NK-92 (cell line): ENCODE results near the gene PPP1R37.

ENCODE experiments used
- DNase-seq: peaks from one replicate; lab custom pipeline; 2025; ENCODE audit not compliant: unreplicated experiment; lab: John Stamatoyannopoulos, UW

The PPP1R37 gene

GRCh38 chr19:45136507-45137178, 43.7 kb downstream of the PPP1R37 start:
- no peak for DNase-seq

- no peak for DNase-seq
Observed at GRCh38 chr19:45137179-45137761, 44.3 kb downstream of the PPP1R37 start.

- no peak for DNase-seq
Observed at GRCh38 chr19:45138303-45138751, 45.3 kb downstream of the PPP1R37 start.

- DNase-seq = no peak
Observed at GRCh38 chr19:45139286-45140143, 46.5 kb downstream of the PPP1R37 start.

GRCh38 chr19:45140144-45140503, 47.1 kb downstream of the PPP1R37 start:
- DNase-seq = no peak

- DNase-seq = no peak
Observed at GRCh38 chr19:45140533-45140932, 47.6 kb downstream of the PPP1R37 start.

GRCh38 chr19:45141203-45141900, 48.4 kb downstream of the PPP1R37 start:
- DNase-seq = no peak

GRCh38 chr19:45142016-45142725, 49.2 kb downstream of the PPP1R37 start:
- no peak for DNase-seq

- DNase-seq = no peak
Observed at GRCh38 chr19:45142726-45143110, 49.7 kb downstream of the PPP1R37 start.

GRCh38 chr19:45144431-45145269, 51.7 kb downstream of the PPP1R37 start:
- DNase-seq = no peak

GRCh38 chr19:45145270-45146189, 52.6 kb downstream of the PPP1R37 start:
- DNase-seq = no peak

GRCh38 chr19:45146251-45146650, 53.3 kb downstream of the PPP1R37 start:
- no peak for DNase-seq

- DNase-seq = no peak
Observed at GRCh38 chr19:45146741-45147205, 53.8 kb downstream of the PPP1R37 start.

- DNase-seq = no peak
Observed at GRCh38 chr19:45147835-45148676, 55.1 kb downstream of the PPP1R37 start.

GRCh38 chr19:45149129-45149528, 56.1 kb downstream of the PPP1R37 start:
- DNase-seq = no peak

GRCh38 chr19:45150180-45150579, 57.2 kb downstream of the PPP1R37 start:
- DNase-seq = no peak

GRCh38 chr19:45150751-45151281, 57.8 kb downstream of the PPP1R37 start:
- no peak for DNase-seq

- no peak for DNase-seq
Observed at GRCh38 chr19:45151320-45151719, 58.3 kb downstream of the PPP1R37 start.
